SU-DHL-6 (cell line): ENCODE results near the gene HMGA1.

Experiments
- CTCF ChIP-seq: fragments of 200-600 bp; sonication (generic); IDR thresholded peaks from one replicate; pipeline ENCODE4 v1.5.1; 2017; ENCODE audit warnings: antibody characterized with exemption, mild to moderate bottlenecking, low read length, moderate library complexity; ENCODE audit not compliant: insufficient read depth, poor library complexity, severe bottlenecking
- EZH2phosphoT487 ChIP-seq: fragments of 200-600 bp; sonication (generic), shearing (Covaris generic); conservative IDR thresholded peaks from 2 replicates; pipeline ENCODE4 v1.6.1; 2018; ENCODE audit warnings: mild to moderate bottlenecking, antibody characterized with exemption, low read length, moderate library complexity, mixed read lengths

GRCh38 chr6:34205466-34205865 is 31.2 kb upstream of the HMGA1 start:
- TF ChIP-seq CTCF (no peak), EZH2phosphoT487 (no peak)
